K562 (cell line): ENCODE measurements around the gene DOCK4. TPM values are rescaled to one million over a fixed set of nuclear protein-coding genes. Genes with fewer than 3 reads are reported as not detected.

Experiments used
- ATAC-seq: fragments of 200-7000 bp; cut with Tn5 transposase; 3 replicates; pipeline ENCODE4 v1.9.1; 2020; ENCODE audit warnings: moderate library complexity
- BruUV-seq: library from RNA; stranded (reverse); fragments of 400-500 nt; replicated peaks from 2 replicates; lab custom pipeline; 2021; lab: Mats Ljungman, UMichigan
- CTCF ChIA-PET: fragments of 300-600 bp; formaldehyde crosslinking; extraction: SDS; loops from one replicate; lab custom pipeline; 2021; ENCODE audit warnings: low intra/inter-chr PET ratio; lab: Yijun Ruan, JAX
- POLR2A ChIA-PET: fragments of 300-600, 350-650 bp; sonication (Branson Sonifier 250); formaldehyde crosslinking; extraction: SDS; loops from one replicate; lab custom pipeline; 2021; ENCODE audit warnings: antibody characterized with exemption, inconsistent platforms; lab: Yijun Ruan, JAX
- DNase-seq, 4 experiments: peaks; one replicate each; pipeline versions ENCODE4 v3.0.0 to v3.0.0-alpha.2; 2011 to 2018; ENCODE audit warnings: low spot score in 3 of 4, mixed read lengths in 3 of 4; ENCODE audit errors: extremely low read depth in 1 of 4
- FAIRE-seq: peaks from 2 replicates; lab custom pipeline; 2011; peaks lifted over from hg19 to GRCh38; lab: Jason Lieb, UNC
- H2AFZ ChIP-seq: 2 replicates; pipeline ENCODE4 v1.6.0; 2011; ENCODE audit warnings: low read depth, low read length, control low read depth, inconsistent platforms
- H3K27ac ChIP-seq: fragments of 200-600 bp; 3 replicates; pipeline ENCODE4 v1.8.0; 2011; ENCODE audit warnings: low read depth, mild to moderate bottlenecking, control low read depth, inconsistent platforms, low read length, moderate library complexity, mixed read lengths; ENCODE audit errors: extremely low read depth
- H3K27me3 ChIP-seq, 2 experiments: fragments of 300-600 bp in 1 of 2; 2 replicates in 1 of 2; 3 replicates in 1 of 2; pipeline versions ENCODE4 v1.6.0 to v1.8.0; 2011; ENCODE audit warnings: inconsistent platforms in 2 of 2, low read length in 2 of 2, mild to moderate bottlenecking in 1 of 2, mixed read lengths in 1 of 2, moderate library complexity in 1 of 2; ENCODE audit not compliant: control insufficient read depth in 2 of 2, insufficient read depth in 2 of 2
- H3K36me3 ChIP-seq: fragments of 300-600 bp; 3 replicates; pipeline ENCODE4 v1.8.0; 2011; ENCODE audit warnings: mild to moderate bottlenecking, low read length, inconsistent platforms; ENCODE audit not compliant: control insufficient read depth, insufficient read depth
- H3K4me1 ChIP-seq, 2 experiments: fragments of 200-600 bp in 1 of 2; replicated peaks in 1 of 2; 2 replicates in 1 of 2; 3 replicates in 1 of 2; pipeline versions ENCODE4 v1.5.1 to v1.8.0; 2011; ENCODE audit warnings: inconsistent platforms in 2 of 2, low read length in 2 of 2, mild to moderate bottlenecking in 1 of 2, mixed read lengths in 1 of 2, moderate library complexity in 1 of 2; ENCODE audit not compliant: control insufficient read depth in 2 of 2, insufficient read depth in 2 of 2
- H3K4me2 ChIP-seq: 2 replicates; pipeline ENCODE4 v1.6.1; 2011; ENCODE audit warnings: low read length, control low read depth, inconsistent platforms, mixed read lengths; ENCODE audit not compliant: insufficient read depth
- H3K4me3 ChIP-seq: fragments of 200-600 bp; sonication (generic), shearing (Covaris generic); 2 replicates; pipeline ENCODE4 v1.5.1; 2016; ENCODE audit warnings: control low read depth, inconsistent platforms
- H3K79me2 ChIP-seq: fragments of 200-600 bp; 3 replicates; pipeline ENCODE4 v1.8.0; 2011; ENCODE audit warnings: low read length, inconsistent platforms; ENCODE audit not compliant: control insufficient read depth, insufficient read depth
- H3K9ac ChIP-seq, 2 experiments: 2 replicates each; pipeline versions ENCODE4 v1.6.0 to v1.6.1; 2011; ENCODE audit warnings: low read depth in 2 of 2, low read length in 2 of 2, control low read depth in 1 of 2, inconsistent platforms in 1 of 2, mild to moderate bottlenecking in 1 of 2, mixed read lengths in 1 of 2; ENCODE audit not compliant: insufficient read depth in 1 of 2
- H3K9me1 ChIP-seq: one replicate; pipeline ENCODE4 v1.6.0; 2011; ENCODE audit warnings: inconsistent platforms, mild to moderate bottlenecking, low read length, moderate library complexity; ENCODE audit not compliant: control insufficient read depth, insufficient read depth
- H3K9me3 ChIP-seq: replicated peaks from 2 replicates; pipeline ENCODE4 v1.5.1; 2011; ENCODE audit warnings: low read depth, low read length, inconsistent platforms; ENCODE audit not compliant: control insufficient read depth, insufficient read depth
- H4K20me1 ChIP-seq: replicated peaks from 2 replicates; pipeline ENCODE4 v1.6.1; 2011; ENCODE audit warnings: low read length, inconsistent platforms, mixed read lengths; ENCODE audit not compliant: control insufficient read depth, insufficient read depth
- AFF4 ChIP-seq: sonication (generic); formaldehyde crosslinking; IDR thresholded peaks from 2 replicates; pipeline ENCODE4 v1.8.0; 2023; ENCODE audit warnings: mild to moderate bottlenecking, missing genetic modification reagents
- ARHGAP35 ChIP-seq: fragments of 450-650 bp; IDR thresholded peaks from 2 replicates; pipeline ENCODE4 v1.6.1; 2018; ENCODE audit not compliant: partially characterized antibody
- CGGBP1 ChIP-seq: fragments of 250-450 bp; sonication (Bioruptor Pico); IDR thresholded peaks from 2 replicates; pipeline ENCODE4 v1.9.0; 2021; ENCODE audit warnings: mild to moderate bottlenecking
- CREB1 ChIP-seq, 2 experiments: sonication (generic) in 1 of 2; formaldehyde crosslinking in 1 of 2; IDR thresholded peaks; 2 replicates each; pipeline versions ENCODE4 v1.6.1 to v1.8.0; 2012 to 2022; ENCODE audit warnings: inconsistent platforms in 1 of 2, mild to moderate bottlenecking in 1 of 2, missing genetic modification reagents in 1 of 2, moderate library complexity in 1 of 2
- EP300 ChIP-seq: IDR thresholded peaks from 2 replicates; pipeline ENCODE4 v1.6.1; 2012; ENCODE audit warnings: low read length, improper control_type of control experiment
- HLTF ChIP-seq: fragments of 450-650 bp; IDR thresholded peaks from 2 replicates; pipeline ENCODE4 v1.6.1; 2016
- KDM5B ChIP-seq: fragments of 200-600 bp; sonication (generic); IDR thresholded peaks from 2 replicates; pipeline ENCODE4 v1.6.1; 2012; ENCODE audit warnings: low read depth, mild to moderate bottlenecking, moderate library complexity, low read length, control low read depth, inconsistent platforms; ENCODE audit not compliant: insufficient replicate concordance
- NR1H2 ChIP-seq: sonication (generic); formaldehyde crosslinking; IDR thresholded peaks from 2 replicates; pipeline ENCODE4 v1.4.0; 2020; ENCODE audit warnings: mild to moderate bottlenecking, missing genetic modification reagents
- POLR2B ChIP-seq: fragments of 450-650 bp; IDR thresholded peaks from 2 replicates; pipeline ENCODE4 v1.6.1; 2018; ENCODE audit warnings: low read depth; ENCODE audit not compliant: partially characterized antibody
- SMAD1 ChIP-seq: fragments of 150-350 bp; IDR thresholded peaks from 2 replicates; pipeline ENCODE4 v1.6.1; 2014; ENCODE audit warnings: low read length, low read depth; ENCODE audit not compliant: partially characterized antibody
- SMAD3 ChIP-seq: fragments of 450-650 bp; formaldehyde crosslinking; conservative IDR thresholded peaks from 2 replicates; pipeline ENCODE4 v1.4.0; 2020; ENCODE audit warnings: mild to moderate bottlenecking
- SMARCA5 ChIP-seq: fragments of 450-650 bp; IDR thresholded peaks from 2 replicates; pipeline ENCODE4 v1.6.1; 2016
- SRSF1 ChIP-seq: fragments of 200-400 bp; formaldehyde crosslinking; IDR thresholded peaks from 2 replicates; pipeline ENCODE4 v1.6.1; 2017; ENCODE audit warnings: mild to moderate bottlenecking, low read depth, low read length, moderate library complexity
- ZBTB2 ChIP-seq: fragments of 450-650 bp; IDR thresholded peaks from 2 replicates; pipeline ENCODE4 v1.6.1; 2016; ENCODE audit warnings: antibody characterized with exemption
- ZNF140 ChIP-seq: fragments of 250-450 bp; sonication (Bioruptor Pico); IDR thresholded peaks from 2 replicates; pipeline ENCODE4 v1.8.0; 2021; ENCODE audit warnings: moderate library complexity, mild to moderate bottlenecking, inconsistent platforms
- ZNF583 ChIP-seq: fragments of 250-450 bp; sonication (Bioruptor Pico); IDR thresholded peaks from 2 replicates; pipeline ENCODE4 v1.4.0; 2020
- ZNF696 ChIP-seq: fragments of 250-450 bp; sonication (Bioruptor Pico); conservative IDR thresholded peaks from 2 replicates; pipeline ENCODE4 v1.4.0; 2020; ENCODE audit warnings: mild to moderate bottlenecking, moderate library complexity
- WGBS: fragments of 100-300 bp; shearing (Covaris generic); methylation state at CpG from one replicate; pipeline ENCODE4 v1.1.6; 2016; ENCODE audit warnings: low coverage, mixed read lengths; ENCODE audit not compliant: insufficient coverage; ENCODE audit errors: missing lambda C conversion rate; 5-methylcytosine and 5-hydroxymethylcytosine counted together
- in situ Hi-C: fragments of 300-500 bp; cut with MboI; formaldehyde crosslinking; loops from 4 replicates; pipeline ENCODE4 v1.15.0; 2018; ENCODE audit warnings: inconsistent platforms, mixed read lengths
- intact Hi-C: fragments of 100-400 bp; cut with micrococcal nuclease; formaldehyde crosslinking; loops from 2 replicates; pipeline ENCODE4 v1.14.2; 2022
- polyA plus RNA-seq, 8 experiments: library from polyadenylated mRNA; depleted of rRNA in 4 of 8; stranded (reverse) in 5 of 8; unstranded in 3 of 8; fragments of >200 nt; fragmentation: Nextera tagmentation in 2 of 8; fragmentation: Illumina TruSeq in 1 of 8; extraction: Ambion mirVana in 2 of 8; extraction: Trizol in 1 of 8; gene quantifications; 2 replicates each; pipeline versions ENCODE4 v1.2.1 to v1.2.3, GENCODE V29; 2011 to 2014; ENCODE audit warnings: inconsistent platforms in 1 of 8, missing spikeins in 1 of 8
- total RNA-seq, 7 experiments: library from RNA; depleted of rRNA in 6 of 7; stranded (reverse); fragments of >200 nt in 6 of 7; fragmentation: Illumina TruSeq in 2 of 7; extraction: Trizol in 2 of 7; gene quantifications; 2 replicates each; pipeline versions ENCODE4 v1.2.1 to v1.2.3, GENCODE V29; 2011 to 2021; ENCODE audit warnings: low replicate concordance in 1 of 7
- TF ChIP-seq, protein P1 (sequence below): fragments of 250-450 bp; sonication (Bioruptor Pico); IDR thresholded peaks from 2 replicates; pipeline ENCODE4 v1.8.0; 2022; ENCODE audit warnings: inconsistent platforms, mild to moderate bottlenecking, moderate library complexity, borderline replicate concordance

Gene DOCK4
- total and polyA plus RNA-seq, 9 of the 15 experiments (the other 6 are each of a cell fraction or from before 2014, with no cell fraction given) = 0.42 to 5.7 (median 2.3) TPM

DNA sequence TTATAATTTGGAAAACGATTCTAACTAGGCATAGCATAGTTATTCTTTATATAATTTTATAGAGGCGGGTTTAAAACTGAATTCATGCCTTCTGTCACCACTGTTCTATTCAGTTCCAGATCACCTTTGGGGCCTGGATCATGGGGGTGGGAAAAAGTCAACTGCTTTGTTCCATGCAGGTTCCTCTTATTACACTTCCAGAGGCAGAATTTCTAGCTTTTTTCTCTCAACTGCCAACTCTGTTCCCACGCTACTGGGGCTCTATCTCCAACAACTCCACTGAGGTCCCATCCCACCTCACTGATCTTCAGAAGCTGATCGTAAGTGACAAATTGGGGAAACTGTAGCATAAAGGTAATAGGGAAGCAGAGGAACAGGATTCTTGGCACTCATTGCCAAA is 360.3 kb downstream of the DOCK4 start:
- 2% methylated on average over 4 of the region's 4 CpGs for WGBS
- H3K4me3 ChIP-seq = no peak overlapping the region
- TF ChIP-seq SRSF1 (no peak), ZNF696 (CRISPR knock-in tag) (no peak), SMARCA5 (no peak), POLR2B (no peak), ZBTB2 (no peak), ZNF140 (no peak), CREB1 (IDR thresholded peaks at IDR 0.05) (no peak), CREB1 (CRISPR knock-in tag; IDR thresholded peaks at IDR 0.05) (no peak), EP300 (no peak), HLTF (no peak), CGGBP1 (CRISPR knock-in tag) (no peak), SMAD3 (CRISPR knock-in tag) (no peak), NR1H2 (CRISPR knock-in tag) (no peak), ARHGAP35 (no peak), KDM5B (no peak), SMAD1 (no peak), ZNF583 (no peak), AFF4 (CRISPR knock-in tag) (no peak)
- TF ChIP-seq, protein P1, sequence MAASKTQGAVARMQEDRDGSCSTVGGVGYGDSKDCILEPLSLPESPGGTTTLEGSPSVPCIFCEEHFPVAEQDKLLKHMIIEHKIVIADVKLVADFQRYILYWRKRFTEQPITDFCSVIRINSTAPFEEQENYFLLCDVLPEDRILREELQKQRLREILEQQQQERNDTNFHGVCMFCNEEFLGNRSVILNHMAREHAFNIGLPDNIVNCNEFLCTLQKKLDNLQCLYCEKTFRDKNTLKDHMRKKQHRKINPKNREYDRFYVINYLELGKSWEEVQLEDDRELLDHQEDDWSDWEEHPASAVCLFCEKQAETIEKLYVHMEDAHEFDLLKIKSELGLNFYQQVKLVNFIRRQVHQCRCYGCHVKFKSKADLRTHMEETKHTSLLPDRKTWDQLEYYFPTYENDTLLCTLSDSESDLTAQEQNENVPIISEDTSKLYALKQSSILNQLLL (CRISPR knock-in tag) = no peak
- FAIRE-seq (no peak), ATAC-seq (no peak), DNase-seq (no peak)
- no TSS peak for BruUV-seq
- H3K27ac ChIP-seq = no peak overlapping the region
- ChIA-PET CTCF (no interaction called here), POLR2A (no interaction called here)
- intact Hi-C loops (no loop called here), in situ Hi-C loops (no loop called here)
- H3K79me2 ChIP-seq = no peaks in the 10 kb centered on the region
- no peaks in the 10 kb centered on the region for H3K36me3 ChIP-seq
- H3K9me1 ChIP-seq = no peaks in the 10 kb centered on the region
- H3K4me1 ChIP-seq = no peaks in the 10 kb centered on the region
- H3K9ac ChIP-seq = no peak overlapping the region
- no peaks in the 10 kb centered on the region for H4K20me1 ChIP-seq
- H3K4me2 ChIP-seq = no peak overlapping the region
- peaks cover 0 to 8% of the 10 kb centered on the region in 2 experiments; a peak in 1 of 5 replicates for H3K27me3 ChIP-seq
- no peaks in the 10 kb centered on the region for H3K9me3 ChIP-seq
- H2AFZ ChIP-seq = no peak overlapping the region
